IMR-90 (cell line): ENCODE measurements around the gene CDK5RAP3.
"Not testable (repeated sequence)": the region's sequence is repeated elsewhere in the genome, so short reads cannot be mapped to it uniquely, and the experiment has no call there.

Experiments
- BHLHE40 ChIP-seq: fragments of 150-350 bp; IDR thresholded peaks from 2 replicates; pipeline ENCODE4 v1.6.1; 2016; ENCODE audit warnings: mild to moderate bottlenecking, low read depth, low read length
- CEBPB ChIP-seq: IDR thresholded peaks from 2 replicates; pipeline ENCODE4 v1.6.1; 2012; ENCODE audit warnings: low read depth, low read length, improper control_type of control experiment
- CTCF ChIP-seq: conservative IDR thresholded peaks from 2 replicates; pipeline ENCODE4 v1.5.1; 2012; ENCODE audit warnings: mild to moderate bottlenecking, low read depth, low read length, improper control_type of control experiment
- FOS ChIP-seq: fragments of 150-350 bp; IDR thresholded peaks from 2 replicates; pipeline ENCODE4 v1.6.1; 2016; ENCODE audit warnings: low read depth, low read length
- MAZ ChIP-seq: IDR thresholded peaks from 2 replicates; pipeline ENCODE4 v1.6.1; 2012; ENCODE audit warnings: low read depth, mild to moderate bottlenecking, low read length, improper control_type of control experiment, moderate library complexity, borderline replicate concordance
- MXI1 ChIP-seq: IDR thresholded peaks from 2 replicates; pipeline ENCODE4 v1.6.1; 2012; ENCODE audit warnings: low read depth, mild to moderate bottlenecking, low read length, moderate library complexity, borderline replicate concordance
- NFE2L2 ChIP-seq: fragments of 150-350 bp; IDR thresholded peaks from 2 replicates; pipeline ENCODE4 v1.6.1; 2016; ENCODE audit warnings: low read depth, mild to moderate bottlenecking, low read length
- POLR2A ChIP-seq: IDR thresholded peaks from 2 replicates; pipeline ENCODE4 v1.6.1; 2012; ENCODE audit warnings: mild to moderate bottlenecking, low read depth, low read length
- RAD21 ChIP-seq: IDR thresholded peaks from 2 replicates; pipeline ENCODE4 v1.6.1; 2012; ENCODE audit warnings: low read length, improper control_type of control experiment
- RCOR1 ChIP-seq: IDR thresholded peaks from 2 replicates; pipeline ENCODE4 v1.6.1; 2012; ENCODE audit warnings: mild to moderate bottlenecking, low read length, improper control_type of control experiment; ENCODE audit not compliant: insufficient replicate concordance
- RFX5 ChIP-seq: IDR thresholded peaks from 2 replicates; pipeline ENCODE4 v1.8.0; 2012; ENCODE audit warnings: low read depth, mild to moderate bottlenecking, low read length, moderate library complexity
- SMC3 ChIP-seq: fragments of 150-350 bp; IDR thresholded peaks from 2 replicates; pipeline ENCODE4 v1.6.1; 2016; ENCODE audit warnings: low read depth, mild to moderate bottlenecking, antibody characterized with exemption, low read length, moderate library complexity
- TF ChIP-seq, protein P1 (sequence below): fragments of 150-350 bp; IDR thresholded peaks from 2 replicates; pipeline ENCODE4 v1.6.1; 2016; ENCODE audit warnings: low read depth, mild to moderate bottlenecking, low read length, moderate library complexity, borderline replicate concordance
- TF ChIP-seq, protein P2 (sequence below): fragments of 150-350 bp; IDR thresholded peaks from 2 replicates; pipeline ENCODE4 v1.6.1; 2017; ENCODE audit warnings: mild to moderate bottlenecking, antibody characterized with exemption, low read length, low read depth

GRCh38 chr17:47935468-47935867 is 35.4 kb upstream of the CDK5RAP3 start:
- TF ChIP-seq MXI1, CTCF, POLR2A, NFE2L2, BHLHE40, CEBPB, FOS, RAD21, MAZ, RFX5, RCOR1, SMC3: not testable (repeated sequence)
- TF ChIP-seq, protein P1, sequence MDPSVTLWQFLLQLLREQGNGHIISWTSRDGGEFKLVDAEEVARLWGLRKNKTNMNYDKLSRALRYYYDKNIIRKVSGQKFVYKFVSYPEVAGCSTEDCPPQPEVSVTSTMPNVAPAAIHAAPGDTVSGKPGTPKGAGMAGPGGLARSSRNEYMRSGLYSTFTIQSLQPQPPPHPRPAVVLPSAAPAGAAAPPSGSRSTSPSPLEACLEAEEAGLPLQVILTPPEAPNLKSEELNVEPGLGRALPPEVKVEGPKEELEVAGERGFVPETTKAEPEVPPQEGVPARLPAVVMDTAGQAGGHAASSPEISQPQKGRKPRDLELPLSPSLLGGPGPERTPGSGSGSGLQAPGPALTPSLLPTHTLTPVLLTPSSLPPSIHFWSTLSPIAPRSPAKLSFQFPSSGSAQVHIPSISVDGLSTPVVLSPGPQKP = not testable (repeated sequence)
- TF ChIP-seq, protein P2, sequence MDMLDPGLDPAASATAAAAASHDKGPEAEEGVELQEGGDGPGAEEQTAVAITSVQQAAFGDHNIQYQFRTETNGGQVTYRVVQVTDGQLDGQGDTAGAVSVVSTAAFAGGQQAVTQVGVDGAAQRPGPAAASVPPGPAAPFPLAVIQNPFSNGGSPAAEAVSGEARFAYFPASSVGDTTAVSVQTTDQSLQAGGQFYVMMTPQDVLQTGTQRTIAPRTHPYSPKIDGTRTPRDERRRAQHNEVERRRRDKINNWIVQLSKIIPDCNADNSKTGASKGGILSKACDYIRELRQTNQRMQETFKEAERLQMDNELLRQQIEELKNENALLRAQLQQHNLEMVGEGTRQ = not testable (repeated sequence)
